A549 (cell line): ENCODE measurements around the gene IGF2BP1. TPM values are rescaled to one million over a fixed set of nuclear protein-coding genes. Genes with fewer than 3 reads are reported as not detected.

ENCODE experiments used
- ATAC-seq, 2 experiments: fragments of 200-7000 bp in 1 of 2; fragments of >200 bp in 1 of 2; cut with Nextera tagmentation in 1 of 2; cut with Tn5 transposase in 1 of 2; 3 replicates each; pipeline versions ENCODE4 v1.8.0 to v1.9.1; 2018 to 2020; ENCODE audit warnings: mild to moderate bottlenecking in 1 of 2, moderate library complexity in 1 of 2
- CTCF ChIA-PET: fragments of 300-600 bp; sonication (Branson Sonifier 250); formaldehyde crosslinking; extraction: SDS; loops from one replicate; lab custom pipeline; 2021; ENCODE audit warnings: antibody characterized with exemption, inconsistent platforms; lab: Yijun Ruan, JAX
- POLR2A ChIA-PET: fragments of 350-600 bp; formaldehyde crosslinking; extraction: SDS; loops from one replicate; lab custom pipeline; 2021; ENCODE audit warnings: antibody characterized with exemption, inconsistent platforms; lab: Yijun Ruan, JAX
- DNase-seq, 2 experiments: peaks; one replicate each; pipeline versions ENCODE4 v3.0.0 to v3.0.0-alpha.2; 2011 to 2016; ENCODE audit warnings: low read depth in 1 of 2, low spot score in 1 of 2
- FAIRE-seq: peaks from 2 replicates; lab custom pipeline; 2011; peaks lifted over from hg19 to GRCh38; lab: Jason Lieb, UNC
- H3K27ac ChIP-seq, 2 experiments: fragments of >200 bp; sonication (Bioruptor Twin); formaldehyde crosslinking; 3 replicates each; pipeline ENCODE4 v1.5.1; 2016 to 2017
- H3K4me1 ChIP-seq: fragments of >200 bp; sonication (Bioruptor Twin); formaldehyde crosslinking; 3 replicates; pipeline ENCODE4 v1.6.1; 2016
- H3K4me2 ChIP-seq: fragments of >200 bp; sonication (Bioruptor Twin); formaldehyde crosslinking; 3 replicates; pipeline ENCODE4 v1.6.1; 2016
- H3K4me3 ChIP-seq: fragments of >200 bp; sonication (Bioruptor Twin); formaldehyde crosslinking; 3 replicates; pipeline ENCODE4 v1.5.1; 2016
- H3K9me3 ChIP-seq: fragments of >200 bp; sonication (Bioruptor Twin); formaldehyde crosslinking; 3 replicates; pipeline ENCODE4 v1.6.1; 2016
- CEBPB ChIP-seq, 2 experiments: fragments of >200 bp in 1 of 2; sonication (Bioruptor Twin) in 1 of 2; formaldehyde crosslinking in 1 of 2; IDR thresholded peaks; 2 replicates each; pipeline ENCODE4 v1.6.1; 2012 to 2016
- EP300 ChIP-seq, 2 experiments: fragments of >200 bp; sonication (Bioruptor Twin); formaldehyde crosslinking; IDR thresholded peaks; 2 replicates in 1 of 2; 3 replicates in 1 of 2; pipeline ENCODE4 v1.6.1; 2016 to 2017
- FOSL2 ChIP-seq, 2 experiments: fragments of 450-650 bp in 1 of 2; fragments of >200 bp in 1 of 2; sonication (Bioruptor Twin) in 1 of 2; formaldehyde crosslinking; IDR thresholded peaks; 2 replicates each; pipeline versions ENCODE4 v1.5.0 to v1.6.1; 2016 to 2020; ENCODE audit warnings: mild to moderate bottlenecking in 1 of 2, moderate library complexity in 1 of 2
- GATA3 ChIP-seq: IDR thresholded peaks from 2 replicates; pipeline ENCODE4 v1.6.1; 2012; ENCODE audit warnings: borderline replicate concordance
- HOXB5 ChIP-seq: fragments of 250-450 bp; sonication (Bioruptor Pico); IDR thresholded peaks from 2 replicates; pipeline ENCODE4 v1.5.0; 2020; ENCODE audit warnings: mild to moderate bottlenecking, moderate library complexity
- JUN ChIP-seq, 2 experiments: fragments of >200 bp; sonication (Bioruptor Twin); formaldehyde crosslinking; IDR thresholded peaks; 2 replicates in 1 of 2; 3 replicates in 1 of 2; pipeline ENCODE4 v1.6.1; 2016 to 2017
- KDM1A ChIP-seq: fragments of 200-600 bp; sonication (generic); IDR thresholded peaks from 2 replicates; pipeline ENCODE4 v1.6.1; 2016; ENCODE audit warnings: low read depth, mild to moderate bottlenecking
- MAZ ChIP-seq: fragments of 150-350 bp; IDR thresholded peaks from 2 replicates; pipeline ENCODE4 v1.6.1; 2014; ENCODE audit warnings: antibody characterized with exemption, low read depth, low read length, borderline replicate concordance
- NFE2L2 ChIP-seq: fragments of 150-350 bp; conservative IDR thresholded peaks from 2 replicates; pipeline ENCODE4 v1.6.1; 2014; ENCODE audit warnings: low read length
- RCOR1 ChIP-seq: fragments of 150-350 bp; IDR thresholded peaks from 2 replicates; pipeline ENCODE4 v1.6.1; 2014; ENCODE audit warnings: antibody characterized with exemption, low read length, low read depth
- SMC3 ChIP-seq: fragments of >200 bp; sonication (Bioruptor Twin); formaldehyde crosslinking; IDR thresholded peaks from 3 replicates; pipeline ENCODE4 v1.6.1; 2018; ENCODE audit warnings: inconsistent platforms
- WGBS: methylation state at CpG from one replicate; pipeline ENCODE4 v1.1.6; 2017; ENCODE audit errors: missing lambda C conversion rate; 5-methylcytosine and 5-hydroxymethylcytosine counted together
- polyA plus RNA-seq, 4 experiments: library from polyadenylated mRNA; depleted of rRNA in 3 of 4; stranded (reverse); fragments of >200 nt; fragmentation: RNase III in 1 of 4; extraction: RNeasy Plus Mini Kit Qiagen cat#74134 plus additional on column Dnase treatment in 1 of 4; gene quantifications; 2 replicates in 3 of 4; 3 replicates in 1 of 4; pipeline ENCODE4 v1.2.3, GENCODE V29; 2011 to 2017
- TF ChIP-seq, protein P1 (sequence below): IDR thresholded peaks from 2 replicates; pipeline ENCODE4 v1.6.1; 2012; ENCODE audit warnings: low read depth, borderline replicate concordance
- TF ChIP-seq, protein P2 (sequence below): fragments of 450-650 bp; IDR thresholded peaks from 2 replicates; pipeline ENCODE4 v1.6.1; 2014; ENCODE audit warnings: antibody characterized with exemption
- TF ChIP-seq, protein P3 (sequence below): IDR thresholded peaks from 2 replicates; pipeline ENCODE4 v1.6.1; 2012
- TF ChIP-seq, protein P4 (sequence below): fragments of >200 bp; sonication (Bioruptor Twin); formaldehyde crosslinking; IDR thresholded peaks from 3 replicates; pipeline ENCODE4 v1.6.1; 2016

The IGF2BP1 gene
- polyA plus RNA-seq, 2 of the 4 experiments (the other 2 are of a cell fraction) = 26.2 to 40.3 TPM

DNA sequence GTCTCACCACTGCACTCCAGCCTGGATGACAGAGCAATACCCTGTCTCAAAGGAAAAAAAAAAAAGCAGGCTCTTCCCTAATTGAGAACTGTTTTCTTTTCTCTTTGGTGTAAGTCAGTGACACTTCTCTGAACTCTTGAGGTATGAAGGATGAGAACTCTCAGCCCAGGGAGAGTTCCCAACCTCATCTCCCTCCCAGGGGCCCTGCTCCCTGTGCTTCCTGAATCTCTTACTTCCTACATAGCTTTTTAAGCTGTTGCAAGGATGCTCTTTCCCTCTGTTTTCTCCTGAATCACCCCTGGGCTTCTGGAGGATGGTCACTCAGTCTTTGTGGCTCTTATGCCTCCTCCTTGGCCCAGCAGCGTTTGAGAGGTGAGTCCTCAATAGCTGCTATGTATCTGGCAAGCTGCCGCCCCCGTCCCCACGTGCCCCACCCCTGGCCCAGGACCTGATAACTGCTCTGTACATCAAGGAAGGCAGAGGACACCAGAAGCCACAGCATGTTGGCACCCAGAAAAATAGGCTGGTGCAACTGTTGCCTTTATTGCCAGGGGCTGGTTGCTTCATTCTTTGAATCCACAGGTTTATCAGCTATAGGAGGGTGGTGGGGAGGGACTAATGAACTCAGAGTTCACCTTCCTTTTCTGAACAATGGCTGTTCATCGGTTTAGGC, 24.0 kb downstream of the IGF2BP1 start:
- Histone ChIP-seq H3K27ac (peak overlapping the region; percentile 79 to 90), H3K4me1 (peaks cover 87% of the 10 kb centered on the region), H3K9me3 (no peaks in the 10 kb centered on the region), H3K4me3 (peak overlapping the region; percentile 8; the same call in 1 of the 3 replicates), H3K4me2 (peak overlapping the region; percentile 71)
- ATAC-seq (peak in 1 of 2 experiments; percentile 2; a peak in 3 of 6 replicates), FAIRE-seq (no peak), DNase-seq (no peak)
- WGBS = 32% methylated on average over 5 of the region's 5 CpGs
- ChIA-PET POLR2A (interaction anchor here (1.0 kb wide), 1 partner anchor 24 kb away, joined by 4 read pairs; the partner anchor contains the start of gene IGF2BP1), CTCF (interaction anchor here (0.6 to 30.3 kb wide), 16 partner anchors 8 to 349 kb away, joined by 3 to 639 read pairs (median 3); partner anchors contain the start of gene IGF2BP1)
- TF ChIP-seq KDM1A = no peak
- TF ChIP-seq MAZ = no peak
- TF ChIP-seq FOSL2 (IDR thresholded peaks at IDR 0.05) = no peak
- no peak for TF ChIP-seq FOSL2 (CRISPR knock-in tag; IDR thresholded peaks at IDR 0.05)

DNA sequence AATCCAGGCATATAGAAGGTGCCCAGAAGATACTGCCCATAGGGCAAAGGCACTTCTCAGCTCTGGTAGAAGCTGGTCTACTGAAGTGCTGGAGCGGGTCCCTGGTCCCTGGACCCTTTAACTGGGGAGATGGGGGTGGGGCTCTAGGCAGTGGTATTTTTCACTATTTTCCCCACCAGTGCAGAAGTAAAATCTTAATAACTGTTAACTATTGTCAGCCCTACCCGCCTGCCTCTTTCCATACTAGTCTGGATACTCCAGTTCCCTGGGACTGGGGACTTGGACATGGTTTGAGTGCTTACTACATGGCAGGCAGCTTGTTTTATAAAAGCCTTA, 24.6 kb downstream of the IGF2BP1 start:
- peak overlapping the region; percentile 71 for H3K4me2 ChIP-seq
- peak overlapping the region; percentile 8; the same call in 1 of the 3 replicates for H3K4me3 ChIP-seq
- H3K9me3 ChIP-seq = no peaks in the 10 kb centered on the region
- TF ChIP-seq NFE2L2 (0 out of 2 replicates have a peak, but pooled peaks have one; percentile 5), MAZ (no peak)
- H3K27ac ChIP-seq = peak overlapping the region; percentile 79 to 90
- 84% methylated on average over 2 of the region's 2 CpGs for WGBS
- ATAC-seq (peak in 1 of 2 experiments; percentile 15; a peak in 3 of 6 replicates), DNase-seq (no peak), FAIRE-seq (no peak)
- H3K4me1 ChIP-seq = peaks cover 83% of the 10 kb centered on the region
- ChIA-PET CTCF (interaction anchor here (0.8 to 30.3 kb wide), 10 partner anchors 9 to 218 kb away, joined by 3 to 639 read pairs (median 4); partner anchors contain the start of gene IGF2BP1), POLR2A (no interaction called here)

DNA sequence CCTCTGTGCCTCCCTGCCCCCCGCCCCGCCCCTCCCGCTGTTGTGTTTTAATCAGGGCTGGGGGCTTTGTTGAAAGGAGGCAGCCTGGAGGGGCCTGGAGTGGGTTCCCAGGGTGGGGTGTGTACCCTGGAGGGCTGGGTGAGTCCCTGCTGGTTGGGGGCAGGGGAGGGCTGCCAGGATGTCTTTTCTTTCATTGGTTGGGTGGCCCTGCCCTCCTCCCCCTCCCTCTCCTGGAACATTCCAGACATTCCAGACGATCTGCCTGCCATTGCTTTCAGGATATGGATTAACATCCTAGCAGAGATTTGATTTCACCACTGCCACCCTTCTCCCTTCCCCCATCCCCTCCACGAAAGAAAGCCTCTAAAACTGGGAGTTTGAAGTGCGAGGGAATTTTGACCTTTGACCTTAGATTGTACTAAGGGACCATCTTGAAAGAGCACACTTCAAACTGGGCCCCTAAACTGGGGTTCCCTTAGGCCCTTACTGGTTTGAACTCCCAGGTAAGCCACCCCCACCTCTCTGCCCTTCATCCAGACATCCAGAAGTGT, 25.3 kb downstream of the IGF2BP1 start:
- POLR2A ChIA-PET = no interaction called here

More for the DNA sequence above, 25.3 kb downstream of the IGF2BP1 start:
- peak overlapping the region; percentile 79 to 90 for H3K27ac ChIP-seq
- H3K4me1 ChIP-seq = peaks cover 76% of the 10 kb centered on the region
- WGBS = 22% methylated on average over 6 of the region's 6 CpGs
- DNase-seq = peak; percentile 53 to 69
- no peaks in the 10 kb centered on the region for H3K9me3 ChIP-seq
- peak overlapping the region; percentile 71 for H3K4me2 ChIP-seq
- TF ChIP-seq, protein P1, sequence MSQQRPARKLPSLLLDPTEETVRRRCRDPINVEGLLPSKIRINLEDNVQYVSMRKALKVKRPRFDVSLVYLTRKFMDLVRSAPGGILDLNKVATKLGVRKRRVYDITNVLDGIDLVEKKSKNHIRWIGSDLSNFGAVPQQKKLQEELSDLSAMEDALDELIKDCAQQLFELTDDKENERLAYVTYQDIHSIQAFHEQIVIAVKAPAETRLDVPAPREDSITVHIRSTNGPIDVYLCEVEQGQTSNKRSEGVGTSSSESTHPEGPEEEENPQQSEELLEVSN = peak; percentile 57; the same call in 1 of the 2 replicates
- TF ChIP-seq GATA3 = peak; percentile 48; the same call in 1 of the 2 replicates
- TF ChIP-seq RCOR1 = no peak
- peak in 1 of 2 experiments; percentile 66; a peak in 2 of 5 replicates for TF ChIP-seq JUN (IDR thresholded peaks at IDR 0.05)
- TF ChIP-seq, protein P2, sequence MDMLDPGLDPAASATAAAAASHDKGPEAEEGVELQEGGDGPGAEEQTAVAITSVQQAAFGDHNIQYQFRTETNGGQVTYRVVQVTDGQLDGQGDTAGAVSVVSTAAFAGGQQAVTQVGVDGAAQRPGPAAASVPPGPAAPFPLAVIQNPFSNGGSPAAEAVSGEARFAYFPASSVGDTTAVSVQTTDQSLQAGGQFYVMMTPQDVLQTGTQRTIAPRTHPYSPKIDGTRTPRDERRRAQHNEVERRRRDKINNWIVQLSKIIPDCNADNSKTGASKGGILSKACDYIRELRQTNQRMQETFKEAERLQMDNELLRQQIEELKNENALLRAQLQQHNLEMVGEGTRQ = no peak
- TF ChIP-seq, protein P3, sequence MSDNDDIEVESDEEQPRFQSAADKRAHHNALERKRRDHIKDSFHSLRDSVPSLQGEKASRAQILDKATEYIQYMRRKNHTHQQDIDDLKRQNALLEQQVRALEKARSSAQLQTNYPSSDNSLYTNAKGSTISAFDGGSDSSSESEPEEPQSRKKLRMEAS = peak; percentile 50
- TF ChIP-seq HOXB5 (CRISPR knock-in tag) = no peak
- TF ChIP-seq, protein P4, sequence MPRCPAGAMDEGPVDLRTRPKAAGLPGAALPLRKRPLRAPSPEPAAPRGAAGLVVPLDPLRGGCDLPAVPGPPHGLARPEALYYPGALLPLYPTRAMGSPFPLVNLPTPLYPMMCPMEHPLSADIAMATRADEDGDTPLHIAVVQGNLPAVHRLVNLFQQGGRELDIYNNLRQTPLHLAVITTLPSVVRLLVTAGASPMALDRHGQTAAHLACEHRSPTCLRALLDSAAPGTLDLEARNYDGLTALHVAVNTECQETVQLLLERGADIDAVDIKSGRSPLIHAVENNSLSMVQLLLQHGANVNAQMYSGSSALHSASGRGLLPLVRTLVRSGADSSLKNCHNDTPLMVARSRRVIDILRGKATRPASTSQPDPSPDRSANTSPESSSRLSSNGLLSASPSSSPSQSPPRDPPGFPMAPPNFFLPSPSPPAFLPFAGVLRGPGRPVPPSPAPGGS = 0 out of 3 replicates have a peak, but pooled peaks have one; percentile 32
- peak in 1 of 2 experiments; percentile 61; a peak in 1 of 4 replicates for TF ChIP-seq CEBPB (IDR thresholded peaks at IDR 0.05)
- TF ChIP-seq EP300 (IDR thresholded peaks at IDR 0.05) = peak; percentile 20 to 42; a peak in 1 of 5 replicates
- TF ChIP-seq SMC3 = 0 out of 3 replicates have a peak, but pooled peaks have one; percentile 22
- peak overlapping the region; percentile 7; the same call in 1 of the 3 replicates for H3K4me3 ChIP-seq
- peak; percentile 23 for FAIRE-seq
- peak; percentile 65 to 67 for ATAC-seq
- CTCF ChIA-PET = interaction anchor here (0.8 to 30.3 kb wide), 5 partner anchors 10 to 93 kb away, joined by 3 to 639 read pairs (median 4); no protein-coding TSS in a partner anchor
